Stimulated activated CD4-positive, alpha-beta T cell treated with anti-CD3 and anti-CD28 coated beads, TNF-alpha, amount 100 ng/mL, for 1 hour (primary cell): ENCODE results near the gene CLEC4G.
A peak's percentile ranks its signal among the peaks of the same experiment; 100 is the strongest.

Experiments used
- DNase-seq, 3 donors: peaks; one replicate each; pipeline ENCODE4 v3.0.0-alpha.2; 2020; ENCODE audit warnings: low read depth in 3 of 3, low spot score in 1 of 3

Gene CLEC4G

GRCh38 chr19:7729831-7730285 lies 2.1 kb downstream of the CLEC4G start:
- no peak for DNase-seq

DNA sequence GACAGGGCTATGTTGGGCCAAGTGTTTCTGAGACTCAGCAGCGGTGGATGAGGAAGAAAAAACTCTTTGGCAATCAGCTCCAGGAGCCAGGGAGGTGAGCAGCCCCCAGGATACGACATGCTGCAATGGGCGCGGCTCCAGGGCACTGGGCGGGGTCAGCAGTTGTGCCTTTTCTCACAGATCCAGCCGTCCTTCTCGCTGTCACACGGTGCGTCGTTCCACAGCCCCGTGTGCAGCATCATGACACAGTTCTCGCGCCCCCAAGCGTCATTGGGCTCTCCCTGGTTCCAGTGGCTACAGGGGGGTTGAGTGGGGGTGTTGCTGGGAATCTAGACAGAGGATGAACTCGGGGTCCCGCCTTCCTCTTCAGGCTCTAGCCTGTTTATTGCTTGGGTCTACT lies 2.7 kb downstream of the CLEC4G start:
- DNase-seq: no peak

DNA sequence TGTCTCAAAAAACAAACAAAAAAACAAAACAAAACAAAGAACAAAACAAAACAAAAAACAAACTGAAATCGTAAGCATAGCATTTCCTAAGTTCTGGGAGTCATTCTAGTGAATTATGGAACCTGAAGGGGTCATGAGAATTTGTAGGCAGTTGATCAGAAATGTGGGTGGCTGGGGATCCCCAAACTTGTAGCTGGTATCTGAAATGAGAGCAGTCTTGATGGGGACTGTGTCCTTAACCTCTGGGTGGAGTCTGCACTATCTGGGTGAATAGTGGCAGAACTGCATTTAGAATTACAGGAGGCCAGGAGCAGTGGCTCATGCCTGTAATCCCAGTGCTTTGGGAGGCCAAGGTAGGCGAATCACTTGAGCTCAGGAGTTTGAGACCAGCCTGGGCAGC lies 6.1 kb downstream of the CLEC4G start:
- no peak for DNase-seq

DNA sequence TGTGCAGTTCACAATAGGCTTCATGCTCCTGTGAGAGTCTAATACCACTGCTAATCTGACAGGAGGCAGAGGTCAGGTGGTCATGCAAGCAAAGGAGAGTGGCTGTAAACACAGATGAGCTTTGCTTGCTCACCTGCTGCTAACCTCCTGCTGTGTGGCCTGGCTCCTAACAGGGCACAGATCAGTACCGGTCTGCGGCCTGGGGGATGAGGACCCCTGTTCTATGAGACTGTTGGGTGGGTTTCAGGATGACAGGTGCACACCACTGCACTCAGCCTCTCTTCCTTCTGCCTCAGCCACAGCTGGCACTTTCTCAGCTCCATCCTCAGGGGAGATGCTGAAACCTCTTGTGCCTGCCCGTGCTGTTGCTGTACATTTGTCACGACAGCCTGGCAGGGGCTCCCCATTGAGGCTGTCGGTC lies 9.7 kb downstream of the CLEC4G start:
- no peak for DNase-seq

GRCh38 chr19:7720351-7720750 lies 11.6 kb downstream of the CLEC4G start:
- no peak for DNase-seq

GRCh38 chr19:7718668-7719067 lies 13.2 kb downstream of the CLEC4G start:
- DNase-seq: no peak

GRCh38 chr19:7716762-7717161 lies 15.1 kb downstream of the CLEC4G start:
- no peak for DNase-seq

- DNase-seq: no peak
These were observed 16.2 kb downstream of the CLEC4G start for GRCh38 chr19:7715671-7716070.

DNA sequence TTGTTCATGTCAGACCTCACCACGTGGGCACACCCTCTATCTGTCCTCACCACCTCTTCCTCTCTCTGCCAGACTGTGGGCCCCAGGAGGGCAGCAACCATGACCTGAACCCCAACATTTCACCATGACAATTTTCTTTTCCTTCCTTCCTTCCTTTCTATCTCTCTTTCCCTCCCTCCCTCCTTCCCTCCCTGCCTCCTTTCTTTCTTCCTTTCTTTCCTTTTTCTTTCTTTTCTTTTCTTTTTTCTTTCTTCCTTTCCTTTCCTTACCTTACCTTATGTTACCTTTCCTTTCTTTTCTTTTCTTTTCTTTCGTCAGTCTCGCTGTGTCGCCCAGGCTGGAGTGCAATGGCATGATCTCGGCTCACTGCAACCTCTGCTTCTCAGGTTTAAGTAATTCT lies 21.3 kb downstream of the CLEC4G start:
- DNase-seq: no peak

DNA sequence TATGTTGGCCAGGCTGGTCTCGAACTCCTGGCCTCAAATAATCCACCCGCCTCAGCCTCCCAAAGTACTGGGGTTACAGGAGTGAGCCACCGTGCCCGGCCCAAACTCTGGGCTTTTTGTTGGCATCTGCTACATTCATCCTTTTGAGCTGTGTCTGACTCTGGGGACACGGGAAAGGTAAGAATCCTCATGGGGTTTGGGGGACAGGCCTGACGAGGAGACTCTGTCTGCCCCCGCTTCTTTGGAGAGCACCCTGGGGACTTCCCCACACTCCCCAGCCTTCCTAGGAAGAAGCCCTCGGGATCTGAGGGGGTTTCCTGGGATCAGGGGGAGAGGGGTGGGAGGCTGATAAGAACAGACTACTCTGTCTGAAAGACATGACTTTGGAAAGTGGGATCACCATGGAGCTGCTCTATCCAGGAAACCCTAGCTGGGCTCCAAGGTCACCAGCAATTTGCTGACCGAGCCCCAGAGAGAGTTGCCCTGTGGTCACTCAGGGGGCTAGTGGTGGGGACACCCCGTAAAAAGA lies 21.9 kb downstream of the CLEC4G start:
- no peak for DNase-seq

- DNase-seq: no peak
These were observed 24.9 kb downstream of the CLEC4G start for GRCh38 chr19:7706955-7707456.

- DNase-seq: no peak
These were observed 25.5 kb downstream of the CLEC4G start for GRCh38 chr19:7706188-7706954.

DNA sequence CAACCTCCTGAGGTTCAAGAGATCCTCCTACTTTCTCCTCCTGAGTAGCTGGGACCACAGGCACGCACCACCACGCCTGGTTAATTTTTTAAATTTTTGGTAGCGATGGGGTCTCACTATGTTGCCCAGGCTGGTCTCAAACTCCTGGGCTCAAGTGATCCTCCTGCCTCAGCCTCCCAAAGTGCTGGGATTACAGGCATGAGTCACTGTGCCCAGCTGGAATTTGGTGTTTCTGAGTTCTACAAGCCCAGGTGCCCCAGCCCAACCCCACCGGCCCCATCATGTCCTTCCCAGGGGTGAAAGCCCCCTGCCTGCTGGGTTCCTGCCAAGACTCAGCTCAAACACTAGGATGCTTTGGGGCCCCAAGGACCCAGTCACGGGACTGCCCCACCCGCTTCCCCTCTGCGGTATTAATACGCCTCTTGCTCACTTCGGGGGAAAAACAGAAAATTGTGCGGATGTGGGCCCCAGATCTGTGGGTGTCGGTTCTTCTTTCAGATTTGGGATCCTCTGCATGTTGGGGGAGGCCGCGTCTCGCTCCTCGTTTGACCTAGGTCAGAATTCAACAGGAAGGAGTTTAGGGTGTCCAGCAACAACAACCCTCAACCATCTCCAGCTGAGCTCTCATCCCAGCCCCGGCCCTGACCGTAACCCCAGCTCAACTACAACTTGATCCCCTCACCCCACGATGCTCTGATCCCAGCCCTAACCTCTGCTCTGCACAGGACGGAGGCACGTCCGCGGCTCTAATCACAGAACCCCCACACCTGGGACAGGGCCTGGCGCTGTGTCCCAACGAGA lies 26.3 kb downstream of the CLEC4G start:
- DNase-seq: peak; percentile 23 to 54 (median 52)

DNA sequence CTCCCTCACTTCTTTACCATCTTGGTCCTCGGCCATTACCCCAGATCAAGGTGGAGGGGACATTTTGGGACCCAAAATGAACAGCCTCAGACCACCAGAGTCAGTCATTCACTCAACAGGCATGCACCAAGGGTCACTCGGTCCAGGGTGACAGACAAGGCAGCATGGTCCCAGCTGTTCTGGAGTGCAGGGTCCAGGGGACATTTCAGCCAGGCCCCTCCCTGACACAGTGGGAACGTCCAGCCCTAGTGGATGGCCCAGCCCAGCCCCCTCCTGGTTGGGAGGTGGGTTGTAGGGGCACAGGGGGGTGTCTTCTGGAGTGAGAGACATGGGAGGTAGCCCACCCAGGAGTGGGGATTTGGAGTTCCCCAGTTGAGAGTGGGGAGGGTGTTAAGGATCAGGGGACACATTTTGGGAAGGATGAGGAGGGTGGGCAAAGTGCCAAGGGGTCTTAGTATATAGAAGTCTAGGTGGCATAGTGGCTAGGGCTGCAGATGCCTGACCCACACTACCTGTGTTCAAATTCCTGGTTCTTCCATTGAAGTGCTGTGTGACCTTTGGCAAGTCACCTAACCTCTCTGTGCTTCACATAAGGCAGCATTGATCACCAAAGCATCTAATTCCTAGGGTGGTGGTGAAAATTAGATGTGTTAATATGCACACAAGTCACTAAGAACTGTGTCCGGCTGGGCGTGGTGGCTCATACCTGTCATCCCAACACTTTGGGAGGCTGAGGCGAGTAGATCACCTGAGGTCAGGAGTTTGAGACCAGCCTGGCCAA lies 27.4 kb downstream of the CLEC4G start:
- no peak for DNase-seq

DNA sequence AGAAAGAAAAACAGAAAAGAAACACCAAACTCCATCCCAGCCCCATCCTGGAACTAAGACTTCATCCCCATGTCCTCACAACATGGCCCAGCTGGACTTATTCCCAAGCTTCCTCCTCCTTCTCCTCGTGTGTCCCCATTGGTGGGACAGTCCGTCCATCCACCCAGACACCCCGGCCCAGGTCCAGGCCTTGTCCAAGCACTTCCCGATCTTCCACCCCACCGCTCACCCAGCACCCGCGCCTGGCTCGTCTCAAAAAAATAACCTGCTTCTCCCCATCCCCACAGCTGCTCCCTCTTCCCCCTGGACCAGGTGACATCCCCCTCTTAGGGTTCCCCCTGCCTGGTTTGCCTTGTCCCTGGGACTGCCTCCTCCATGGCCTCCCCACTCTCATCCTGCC lies 28.6 kb downstream of the CLEC4G start:
- DNase-seq: no peak

GRCh38 chr19:7701654-7702457 lies 30.1 kb downstream of the CLEC4G start, which contains the start of gene FCER2:
TSS of gene FCER2 (minus strand) at chr19:7702131. CDS start at chr19:7699760, 2,371 bp downstream.
- DNase-seq: no peak

GRCh38 chr19:7701049-7701653 lies 30.8 kb downstream of the CLEC4G start:
- no peak for DNase-seq

DNA sequence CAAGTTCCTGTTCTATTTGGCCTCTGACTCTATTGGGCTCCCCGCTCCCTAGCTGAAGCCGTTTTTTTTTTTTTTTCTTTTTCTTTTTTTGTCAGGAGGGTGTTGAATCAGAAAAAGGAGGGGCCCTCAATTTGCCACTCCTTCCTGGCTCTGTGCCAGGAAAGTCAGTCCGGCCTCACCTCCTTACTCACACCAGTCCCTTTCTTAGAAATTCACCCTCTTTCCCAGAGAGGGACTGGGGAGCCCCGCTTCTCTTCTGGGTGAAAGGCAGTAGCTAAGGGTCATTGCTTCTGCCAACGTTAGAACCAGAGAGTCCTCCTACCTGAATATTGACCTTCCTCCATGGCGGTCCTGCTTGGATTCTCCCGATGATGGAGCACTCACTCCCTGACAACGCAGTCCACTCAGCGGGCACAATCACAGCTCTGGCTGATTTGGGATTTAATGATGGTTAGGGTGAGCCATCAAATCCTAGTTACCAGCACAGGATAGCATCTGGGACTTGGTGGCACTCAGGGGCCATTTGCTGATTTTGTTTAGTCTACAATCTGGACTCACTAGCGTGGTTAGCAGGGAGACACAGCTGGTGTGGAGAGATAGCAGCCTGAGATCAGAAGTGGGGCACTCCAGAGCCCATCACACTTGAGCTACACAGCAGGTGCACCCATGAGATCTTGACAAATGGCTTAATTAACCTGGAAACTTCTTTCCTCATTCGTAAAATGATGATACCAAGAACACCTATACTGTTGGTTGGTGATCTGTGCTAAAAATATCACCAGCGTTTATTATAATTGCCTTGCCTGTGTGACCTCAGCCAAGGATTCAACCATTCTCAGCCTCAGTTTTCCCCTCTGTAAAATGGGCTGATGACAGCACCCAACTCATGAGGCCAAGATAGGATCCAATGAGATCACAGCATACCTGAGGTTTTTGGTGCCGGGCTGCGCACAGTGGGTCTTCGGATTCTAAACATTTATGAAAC lies 32.2 kb downstream of the CLEC4G start:
- no peak for DNase-seq

DNA sequence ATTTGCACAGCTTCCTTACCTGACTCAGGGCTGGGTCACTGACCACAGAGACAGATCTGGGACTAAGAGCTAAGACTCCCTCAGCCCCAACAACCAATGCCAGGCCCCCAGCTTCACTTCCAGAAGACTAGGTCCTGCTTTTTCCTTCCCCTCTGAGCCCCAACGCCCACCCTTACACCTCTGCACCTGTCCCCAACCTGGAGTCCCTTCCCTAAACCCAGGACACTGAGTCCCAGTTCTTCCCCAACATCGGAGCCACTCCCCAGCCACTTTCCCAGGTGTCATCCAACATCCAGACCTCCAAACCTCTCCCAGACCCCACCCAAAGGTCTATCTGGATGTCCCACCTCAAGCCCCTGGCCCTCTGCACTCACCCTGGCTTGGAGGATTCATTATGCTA lies 32.9 kb downstream of the CLEC4G start:
- DNase-seq: no peak
